K562 (cell line): ENCODE results near the gene TMEM108. TPM values are rescaled to one million over a fixed set of nuclear protein-coding genes. Genes with fewer than 3 reads are reported as not detected.

Experiments used
- ATAC-seq: fragments of 200-7000 bp; cut with Tn5 transposase; 3 replicates; pipeline ENCODE4 v1.9.1; 2020; ENCODE audit warnings: moderate library complexity
- BruUV-seq: library from RNA; stranded (reverse); fragments of 400-500 nt; replicated peaks from 2 replicates; lab custom pipeline; 2021; lab: Mats Ljungman, UMichigan
- CTCF ChIA-PET: fragments of 300-600 bp; formaldehyde crosslinking; extraction: SDS; loops from one replicate; lab custom pipeline; 2021; ENCODE audit warnings: low intra/inter-chr PET ratio; lab: Yijun Ruan, JAX
- POLR2A ChIA-PET: fragments of 300-600, 350-650 bp; sonication (Branson Sonifier 250); formaldehyde crosslinking; extraction: SDS; loops from one replicate; lab custom pipeline; 2021; ENCODE audit warnings: antibody characterized with exemption, inconsistent platforms; lab: Yijun Ruan, JAX
- DNase-seq, 4 experiments: peaks; one replicate each; pipeline versions ENCODE4 v3.0.0 to v3.0.0-alpha.2; 2011 to 2018; ENCODE audit warnings: low spot score in 3 of 4, mixed read lengths in 3 of 4; ENCODE audit errors: extremely low read depth in 1 of 4
- FAIRE-seq: peaks from 2 replicates; lab custom pipeline; 2011; peaks lifted over from hg19 to GRCh38; lab: Jason Lieb, UNC
- H2AFZ ChIP-seq: 2 replicates; pipeline ENCODE4 v1.6.0; 2011; ENCODE audit warnings: low read depth, low read length, control low read depth, inconsistent platforms
- H3K27ac ChIP-seq: fragments of 200-600 bp; 3 replicates; pipeline ENCODE4 v1.8.0; 2011; ENCODE audit warnings: low read depth, mild to moderate bottlenecking, control low read depth, inconsistent platforms, low read length, moderate library complexity, mixed read lengths; ENCODE audit errors: extremely low read depth
- H3K27me3 ChIP-seq, 2 experiments: fragments of 300-600 bp in 1 of 2; 2 replicates in 1 of 2; 3 replicates in 1 of 2; pipeline versions ENCODE4 v1.6.0 to v1.8.0; 2011; ENCODE audit warnings: inconsistent platforms in 2 of 2, low read length in 2 of 2, mild to moderate bottlenecking in 1 of 2, mixed read lengths in 1 of 2, moderate library complexity in 1 of 2; ENCODE audit not compliant: control insufficient read depth in 2 of 2, insufficient read depth in 2 of 2
- H3K36me3 ChIP-seq: fragments of 300-600 bp; 3 replicates; pipeline ENCODE4 v1.8.0; 2011; ENCODE audit warnings: mild to moderate bottlenecking, low read length, inconsistent platforms; ENCODE audit not compliant: control insufficient read depth, insufficient read depth
- H3K4me1 ChIP-seq, 2 experiments: fragments of 200-600 bp in 1 of 2; replicated peaks in 1 of 2; 2 replicates in 1 of 2; 3 replicates in 1 of 2; pipeline versions ENCODE4 v1.5.1 to v1.8.0; 2011; ENCODE audit warnings: inconsistent platforms in 2 of 2, low read length in 2 of 2, mild to moderate bottlenecking in 1 of 2, mixed read lengths in 1 of 2, moderate library complexity in 1 of 2; ENCODE audit not compliant: control insufficient read depth in 2 of 2, insufficient read depth in 2 of 2
- H3K4me2 ChIP-seq: 2 replicates; pipeline ENCODE4 v1.6.1; 2011; ENCODE audit warnings: low read length, control low read depth, inconsistent platforms, mixed read lengths; ENCODE audit not compliant: insufficient read depth
- H3K4me3 ChIP-seq: fragments of 200-600 bp; sonication (generic), shearing (Covaris generic); 2 replicates; pipeline ENCODE4 v1.5.1; 2016; ENCODE audit warnings: control low read depth, inconsistent platforms
- H3K79me2 ChIP-seq: fragments of 200-600 bp; 3 replicates; pipeline ENCODE4 v1.8.0; 2011; ENCODE audit warnings: low read length, inconsistent platforms; ENCODE audit not compliant: control insufficient read depth, insufficient read depth
- H3K9ac ChIP-seq, 2 experiments: 2 replicates each; pipeline versions ENCODE4 v1.6.0 to v1.6.1; 2011; ENCODE audit warnings: low read depth in 2 of 2, low read length in 2 of 2, control low read depth in 1 of 2, inconsistent platforms in 1 of 2, mild to moderate bottlenecking in 1 of 2, mixed read lengths in 1 of 2; ENCODE audit not compliant: insufficient read depth in 1 of 2
- H3K9me1 ChIP-seq: one replicate; pipeline ENCODE4 v1.6.0; 2011; ENCODE audit warnings: inconsistent platforms, mild to moderate bottlenecking, low read length, moderate library complexity; ENCODE audit not compliant: control insufficient read depth, insufficient read depth
- H3K9me3 ChIP-seq: replicated peaks from 2 replicates; pipeline ENCODE4 v1.5.1; 2011; ENCODE audit warnings: low read depth, low read length, inconsistent platforms; ENCODE audit not compliant: control insufficient read depth, insufficient read depth
- H4K20me1 ChIP-seq: replicated peaks from 2 replicates; pipeline ENCODE4 v1.6.1; 2011; ENCODE audit warnings: low read length, inconsistent platforms, mixed read lengths; ENCODE audit not compliant: control insufficient read depth, insufficient read depth
- ATF3 ChIP-seq, 2 experiments: fragments of 450-650 bp in 1 of 2; sonication (generic) in 1 of 2; formaldehyde crosslinking in 1 of 2; IDR thresholded peaks in 1 of 2; conservative IDR thresholded peaks in 1 of 2; 2 replicates each; pipeline versions ENCODE4 v1.6.1 to v1.8.1; 2016 to 2023; ENCODE audit warnings: mild to moderate bottlenecking in 2 of 2, moderate library complexity in 2 of 2, inconsistent platforms in 1 of 2, missing genetic modification reagents in 1 of 2
- E2F8 ChIP-seq: fragments of 450-650 bp; IDR thresholded peaks from 2 replicates; pipeline ENCODE4 v1.7.1; 2018; ENCODE audit warnings: mild to moderate bottlenecking, low read depth; ENCODE audit not compliant: partially characterized antibody
- EHMT2 ChIP-seq: fragments of 450-650 bp; IDR thresholded peaks from 2 replicates; pipeline ENCODE4 v1.6.1; 2018; ENCODE audit warnings: antibody characterized with exemption
- GABPA ChIP-seq: fragments of 200-800 bp; sonication (Bioruptor generic); conservative IDR thresholded peaks from 2 replicates; pipeline ENCODE4 v1.6.1; 2016; ENCODE audit warnings: low read depth, missing genetic modification characterization, missing compliant biosample characterization
- GTF2B ChIP-seq: IDR thresholded peaks from 2 replicates; pipeline ENCODE4 v1.6.1; 2011; ENCODE audit not compliant: insufficient read length; ENCODE audit errors: extremely low read depth
- MTA2 ChIP-seq: fragments of 450-650 bp; IDR thresholded peaks from 2 replicates; pipeline ENCODE4 v1.6.1; 2016; ENCODE audit warnings: low read depth
- MTA3 ChIP-seq: fragments of 450-650 bp; formaldehyde crosslinking; IDR thresholded peaks from 2 replicates; pipeline ENCODE4 v1.6.1; 2017; ENCODE audit warnings: mild to moderate bottlenecking, borderline replicate concordance
- NFE2 ChIP-seq: IDR thresholded peaks from 2 replicates; pipeline ENCODE4 v1.6.1; 2014; ENCODE audit warnings: antibody characterized with exemption, low read depth
- NFRKB ChIP-seq: fragments of 450-650 bp; IDR thresholded peaks from 2 replicates; pipeline ENCODE4 v1.6.1; 2016; ENCODE audit warnings: low read depth
- SAP30 ChIP-seq: fragments of 200-600 bp; sonication (generic); IDR thresholded peaks from 2 replicates; pipeline ENCODE4 v1.6.1; 2012; ENCODE audit warnings: borderline replicate concordance, low read depth, mild to moderate bottlenecking, moderate library complexity, low read length, control low read depth, inconsistent platforms; ENCODE audit not compliant: insufficient read depth, poor library complexity, severe bottlenecking
- ZC3H11A ChIP-seq: IDR thresholded peaks from 2 replicates; pipeline ENCODE4 v1.6.1; 2012; ENCODE audit warnings: low read depth, low read length, improper control_type of control experiment
- ZNF639 ChIP-seq, 2 experiments: fragments of 200-800 bp in 1 of 2; sonication (Bioruptor generic) in 1 of 2; sonication (generic) in 1 of 2; formaldehyde crosslinking in 1 of 2; IDR thresholded peaks in 1 of 2; conservative IDR thresholded peaks in 1 of 2; 2 replicates each; pipeline versions ENCODE4 v1.5.0 to v1.6.1; 2016 to 2020; ENCODE audit warnings: missing compliant biosample characterization in 1 of 2, missing genetic modification characterization in 1 of 2, missing genetic modification reagents in 1 of 2
- ZNF780A ChIP-seq: fragments of 250-450 bp; sonication (Bioruptor Pico); IDR thresholded peaks from 2 replicates; pipeline ENCODE4 v1.5.0; 2021; ENCODE audit warnings: mild to moderate bottlenecking
- WGBS: fragments of 100-300 bp; shearing (Covaris generic); methylation state at CpG from one replicate; pipeline ENCODE4 v1.1.6; 2016; ENCODE audit warnings: low coverage, mixed read lengths; ENCODE audit not compliant: insufficient coverage; ENCODE audit errors: missing lambda C conversion rate; 5-methylcytosine and 5-hydroxymethylcytosine counted together
- in situ Hi-C: fragments of 300-500 bp; cut with MboI; formaldehyde crosslinking; loops from 4 replicates; pipeline ENCODE4 v1.15.0; 2018; ENCODE audit warnings: inconsistent platforms, mixed read lengths
- intact Hi-C: fragments of 100-400 bp; cut with micrococcal nuclease; formaldehyde crosslinking; loops from 2 replicates; pipeline ENCODE4 v1.14.2; 2022
- polyA plus RNA-seq, 8 experiments: library from polyadenylated mRNA; depleted of rRNA in 4 of 8; stranded (reverse) in 5 of 8; unstranded in 3 of 8; fragments of >200 nt; fragmentation: Nextera tagmentation in 2 of 8; fragmentation: Illumina TruSeq in 1 of 8; extraction: Ambion mirVana in 2 of 8; extraction: Trizol in 1 of 8; gene quantifications; 2 replicates each; pipeline versions ENCODE4 v1.2.1 to v1.2.3, GENCODE V29; 2011 to 2014; ENCODE audit warnings: inconsistent platforms in 1 of 8, missing spikeins in 1 of 8
- total RNA-seq, 7 experiments: library from RNA; depleted of rRNA in 6 of 7; stranded (reverse); fragments of >200 nt in 6 of 7; fragmentation: Illumina TruSeq in 2 of 7; extraction: Trizol in 2 of 7; gene quantifications; 2 replicates each; pipeline versions ENCODE4 v1.2.1 to v1.2.3, GENCODE V29; 2011 to 2021; ENCODE audit warnings: low replicate concordance in 1 of 7

The TMEM108 gene
- total and polyA plus RNA-seq, 9 of the 15 experiments (the other 6 are each of a cell fraction or from before 2014, with no cell fraction given), result 0.65 to 11.1 (median 3.4) TPM

GRCh38 chr3:133396906-133397305 is 358.7 kb downstream of the TMEM108 start (continued):
- TF ChIP-seq GTF2B, result no peak
- TF ChIP-seq ZNF780A (CRISPR knock-in tag), result no peak
- no peak for TF ChIP-seq EHMT2
- no peak for TF ChIP-seq MTA3

- H3K4me1 ChIP-seq, result no peaks in the 10 kb centered on the region; a peak in 1 of 5 replicates
- H3K27me3 ChIP-seq, result peaks cover 0 to 8% of the 10 kb centered on the region in 2 experiments; a peak in 1 of 5 replicates
- H3K9me1 ChIP-seq, result no peaks in the 10 kb centered on the region
- whole genome bisulfite sequencing, result 9% methylated on average over 11 of the region's 15 CpGs
- H3K4me3 ChIP-seq, result no peak within 1 kb of the TSS
- no peaks in the 10 kb centered on the region for H4K20me1 ChIP-seq
- FAIRE-seq, result no peak
- no peaks in the 10 kb centered on the region for H3K36me3 ChIP-seq
- ChIA-PET POLR2A (interaction anchor here (0.9 to 1.0 kb wide), 2 partner anchors 9 to 1255 kb away, joined by 3 read pairs; no protein-coding TSS in a partner anchor), CTCF (no interaction called here)
- H3K27ac ChIP-seq, result no peak within 1 kb of the TSS
- intact Hi-C loops (no loop called here), in situ Hi-C loops (no loop called here)
- no peak within 1 kb of the TSS for H3K9ac ChIP-seq
- H3K4me2 ChIP-seq, result no peak within 1 kb of the TSS
- H3K79me2 ChIP-seq, result no peaks in the 10 kb centered on the region
- ATAC-seq, result no peak
- no peak within 1 kb of the TSS for H2AFZ ChIP-seq
- no peaks in the 10 kb centered on the region for H3K9me3 ChIP-seq
- no TSS peak for BruUV-seq
- no peak for DNase-seq
- no peak for TF ChIP-seq E2F8
- TF ChIP-seq ATF3 (IDR thresholded peaks at IDR 0.05), result no peak
- no peak for TF ChIP-seq ATF3 (CRISPR knock-in tag; conservative IDR thresholded peaks at IDR 0.05)
- no peak for TF ChIP-seq GABPA
- no peak for TF ChIP-seq ZC3H11A
- TF ChIP-seq MTA2, result no peak
- TF ChIP-seq NFE2, result no peak
- no peak for TF ChIP-seq SAP30
- no peak for TF ChIP-seq ZNF639 (CRISPR knock-in tag; conservative IDR thresholded peaks at IDR 0.05 in 1 of 2, IDR thresholded peaks at IDR 0.05 in 1 of 2)
- TF ChIP-seq NFRKB, result no peak
Observed at GRCh38 chr3:133400006-133400515, 361.9 kb downstream of the TMEM108 start, which contains the start of gene BFSP2. Gene BFSP2 (plus strand): TSS chr3:133400056. CDS start chr3:133400084, 28 bp downstream.
